Vagina (tissue), 2 donors: ENCODE results near the gene LRRC8E. TPM values are rescaled to one million over a fixed set of nuclear protein-coding genes. Genes with fewer than 3 reads are reported as not detected.

Source experiments
- DNase-seq, 2 donors: peaks; one replicate each; pipeline ENCODE4 v3.0.0-alpha.2; 2017; ENCODE audit errors: extremely low spot score in 2 of 2
- H3K27ac ChIP-seq: fragments of 200-600 bp; sonication (generic); one replicate; pipeline ENCODE4 v1.5.1; 2019
- H3K27me3 ChIP-seq: fragments of 200-600 bp; sonication (generic); one replicate; pipeline ENCODE4 v1.5.1; 2019
- H3K36me3 ChIP-seq, 2 donors: fragments of 200-600 bp; sonication (generic); one replicate each; pipeline ENCODE4 v1.5.1; 2017 to 2019
- H3K4me1 ChIP-seq: fragments of 200-600 bp; sonication (generic); one replicate; pipeline ENCODE4 v1.5.1; 2019
- H3K4me3 ChIP-seq, 2 donors: fragments of 200-600 bp; sonication (generic); 1 replicate in 1 of 2; 2 replicates in 1 of 2; pipeline ENCODE4 v1.5.1; 2016 to 2019
- H3K9me3 ChIP-seq: fragments of 200-600 bp; sonication (generic); one replicate; pipeline ENCODE4 v1.5.1; 2019
- POLR2A ChIP-seq, 2 donors: fragments of 450-650 bp; IDR thresholded peaks; one replicate each; pipeline ENCODE4 v1.6.1; 2017; ENCODE audit warnings: antibody characterized with exemption in 2 of 2, mild to moderate bottlenecking in 2 of 2, moderate library complexity in 2 of 2
- POLR2AphosphoS5 ChIP-seq, 2 donors: sonication (generic); formaldehyde crosslinking; IDR thresholded peaks; one replicate each; pipeline ENCODE4 v1.9.0; 2017; ENCODE audit warnings: antibody characterized with exemption in 2 of 2, mild to moderate bottlenecking in 2 of 2, low read depth in 1 of 2; ENCODE audit not compliant: insufficient read depth in 1 of 2
- intact Hi-C: fragments of 100-400 bp; cut with DNase I; formaldehyde crosslinking; loops from one replicate; pipeline ENCODE4 v1.15.1; 2023
- total RNA-seq: library from RNA; depleted of rRNA; stranded (reverse); fragments of >200 nt; gene quantifications from one replicate; pipeline ENCODE4 v1.2.3, GENCODE V29; 2016
- TF ChIP-seq, protein P1 (sequence below), 3 experiments: fragments of 450-650 bp in 2 of 3; fragments of 200-600 bp in 1 of 3; sonication (generic) in 1 of 3; IDR thresholded peaks; one replicate each; pipeline ENCODE4 v1.5.1; 2017 to 2019; ENCODE audit warnings: antibody characterized with exemption in 3 of 3, mild to moderate bottlenecking in 2 of 3, moderate library complexity in 2 of 3

LRRC8E gene
- total RNA-seq, 1 donor from 2014 or later, result 6.6 TPM

DNA sequence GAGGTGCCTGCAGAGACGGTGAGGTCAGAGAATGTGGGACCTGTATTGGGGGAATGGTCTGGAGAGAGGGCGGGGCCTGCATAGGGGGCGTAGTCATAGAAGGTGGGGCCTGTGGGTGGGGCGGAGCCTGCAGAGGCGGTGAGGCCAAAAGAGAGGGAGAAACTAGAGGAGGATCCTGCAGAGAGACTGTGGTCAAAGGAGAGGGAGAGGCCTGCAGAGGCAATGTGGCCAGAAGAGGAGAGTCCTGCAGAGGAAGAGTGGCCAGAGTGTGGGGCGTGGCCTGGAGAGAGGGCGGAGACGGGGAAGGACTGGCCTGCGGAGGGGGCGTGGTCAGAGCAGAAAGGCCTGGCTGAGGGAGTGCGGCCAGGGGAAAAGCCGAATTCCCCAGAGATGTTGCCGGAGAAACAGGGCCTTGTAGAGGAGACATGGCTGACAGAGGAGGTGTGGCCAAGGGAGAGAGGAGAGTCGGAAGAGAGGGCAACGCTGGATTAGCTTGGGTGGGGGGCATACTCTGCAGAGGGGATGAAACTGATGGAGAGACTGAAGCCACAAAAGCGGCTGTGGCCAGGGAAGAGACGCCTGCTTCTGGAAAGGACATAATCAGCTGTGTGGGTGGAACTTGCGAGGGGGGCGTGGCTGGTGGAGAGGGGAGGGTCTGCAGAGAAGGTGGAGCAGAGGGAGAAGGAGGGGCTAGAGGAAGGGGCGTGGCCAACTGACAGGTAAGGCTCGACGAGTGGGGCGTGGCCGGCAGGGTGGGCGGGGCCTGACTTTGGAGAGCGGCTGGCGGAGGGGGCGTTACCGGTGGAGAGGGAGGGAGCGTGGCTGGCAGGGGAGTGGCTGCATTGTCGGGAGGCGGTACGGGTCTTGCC lies 16.6 kb upstream of the LRRC8E start:
- no peak for DNase-seq
- Histone ChIP-seq H3K27me3 (no peaks in the 10 kb centered on the region), H3K36me3 (no peaks in the 10 kb centered on the region), H3K9me3 (no peaks in the 10 kb centered on the region), H3K4me3 (peak overlapping the region in 1 of 2 donors; percentile 19), H3K4me1 (peaks cover 60% of the 10 kb centered on the region), H3K27ac (no peak overlapping the region)
- intact Hi-C loops, result no loop called here
- TF ChIP-seq POLR2A (IDR thresholded peaks at IDR 0.05), result no peak
- TF ChIP-seq, protein P1, sequence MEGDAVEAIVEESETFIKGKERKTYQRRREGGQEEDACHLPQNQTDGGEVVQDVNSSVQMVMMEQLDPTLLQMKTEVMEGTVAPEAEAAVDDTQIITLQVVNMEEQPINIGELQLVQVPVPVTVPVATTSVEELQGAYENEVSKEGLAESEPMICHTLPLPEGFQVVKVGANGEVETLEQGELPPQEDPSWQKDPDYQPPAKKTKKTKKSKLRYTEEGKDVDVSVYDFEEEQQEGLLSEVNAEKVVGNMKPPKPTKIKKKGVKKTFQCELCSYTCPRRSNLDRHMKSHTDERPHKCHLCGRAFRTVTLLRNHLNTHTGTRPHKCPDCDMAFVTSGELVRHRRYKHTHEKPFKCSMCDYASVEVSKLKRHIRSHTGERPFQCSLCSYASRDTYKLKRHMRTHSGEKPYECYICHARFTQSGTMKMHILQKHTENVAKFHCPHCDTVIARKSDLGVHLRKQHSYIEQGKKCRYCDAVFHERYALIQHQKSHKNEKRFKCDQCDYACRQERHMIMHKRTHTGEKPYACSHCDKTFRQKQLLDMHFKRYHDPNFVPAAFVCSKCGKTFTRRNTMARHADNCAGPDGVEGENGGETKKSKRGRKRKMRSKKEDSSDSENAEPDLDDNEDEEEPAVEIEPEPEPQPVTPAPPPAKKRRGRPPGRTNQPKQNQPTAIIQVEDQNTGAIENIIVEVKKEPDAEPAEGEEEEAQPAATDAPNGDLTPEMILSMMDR (IDR thresholded peaks at IDR 0.05), result no peak
- no peak for TF ChIP-seq POLR2AphosphoS5 (IDR thresholded peaks at IDR 0.05; ENCODE audit: insufficient read depth in 1 of 2, low read depth in 1 of 2)

DNA sequence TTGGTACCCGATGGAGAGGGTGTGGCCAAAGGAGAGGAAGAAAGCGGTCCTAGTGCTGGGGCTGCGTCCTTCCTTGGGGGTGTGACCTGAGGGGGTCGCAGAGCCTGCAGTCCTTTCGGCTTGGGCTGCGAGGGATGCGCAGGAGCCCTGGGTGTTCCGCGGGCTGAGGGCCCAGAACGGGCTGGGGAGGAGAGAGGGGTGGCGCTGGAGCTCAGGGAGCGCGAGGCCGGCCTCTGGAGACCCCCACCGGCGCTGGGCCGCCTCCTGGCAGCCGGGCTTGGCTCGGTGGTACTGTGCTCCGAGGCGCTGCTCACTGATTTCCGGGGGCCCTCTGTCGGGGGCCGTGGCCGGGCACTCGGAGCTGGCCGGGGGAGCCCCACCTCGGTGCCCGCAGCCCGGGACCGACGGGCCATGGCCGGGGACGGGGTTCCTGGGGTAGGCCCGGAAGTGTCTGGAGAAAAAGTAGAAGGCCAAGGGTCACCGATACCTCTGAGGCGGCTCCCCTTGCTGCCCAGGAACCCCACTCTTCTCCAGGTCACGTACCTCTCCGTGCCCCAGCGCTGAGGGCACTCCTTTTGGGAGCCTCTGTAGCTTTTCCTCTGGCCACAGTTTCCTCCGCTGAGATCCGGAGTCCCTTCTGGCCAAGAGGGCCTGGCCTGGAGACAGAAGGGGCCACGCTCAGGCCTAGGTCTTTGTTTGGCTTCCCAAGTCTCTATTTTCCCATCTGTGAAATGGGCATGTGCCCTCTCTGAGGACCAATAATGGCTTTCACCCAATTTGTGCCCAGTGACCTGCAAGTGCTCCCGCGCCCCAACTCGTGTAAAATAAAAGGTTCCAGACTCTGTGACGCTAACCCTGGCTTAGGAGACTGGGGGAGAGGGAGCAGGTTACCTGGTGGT lies 15.8 kb upstream of the LRRC8E start:
- intact Hi-C loops, result no loop called here
- Histone ChIP-seq H3K27me3 (no peaks in the 10 kb centered on the region), H3K4me3 (peak overlapping the region in 1 of 2 donors; percentile 19)

DNA sequence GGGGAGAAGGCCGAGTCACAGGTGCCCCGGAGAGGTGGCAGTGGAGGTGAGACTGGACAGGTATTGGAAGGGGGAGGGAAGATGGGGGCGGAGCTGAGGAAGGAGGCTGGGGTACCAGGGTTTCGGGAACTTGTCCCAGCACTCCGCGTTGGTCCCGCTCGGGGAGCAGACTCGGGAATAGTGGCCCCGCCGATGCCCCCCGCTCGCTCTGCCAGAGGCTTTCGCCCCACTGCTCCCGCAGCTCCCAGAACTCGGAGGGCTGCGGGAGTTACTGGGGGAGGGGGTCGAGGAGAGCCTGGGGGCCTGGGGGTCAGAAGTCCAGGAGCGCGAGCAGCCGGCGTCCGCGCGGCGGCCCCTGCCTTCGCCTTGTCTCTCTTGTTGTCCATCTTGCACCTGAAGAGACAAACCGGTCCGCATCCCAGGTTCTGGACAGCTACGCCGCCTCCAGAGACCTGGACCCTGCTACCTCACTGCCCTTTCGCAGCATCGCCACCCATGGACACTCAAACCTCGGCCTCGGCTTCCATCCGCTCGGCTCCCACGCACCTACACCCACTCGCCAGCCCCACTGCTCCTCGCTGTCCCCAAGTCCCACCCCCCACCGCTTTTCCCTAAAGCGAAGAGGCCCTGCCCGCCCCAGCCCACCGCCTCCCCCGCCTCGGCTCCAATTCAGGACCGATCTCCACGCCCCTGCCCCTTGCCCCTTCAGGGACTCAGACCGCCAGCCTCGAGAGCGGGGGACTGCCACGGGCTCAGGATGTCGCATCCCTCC lies 14.8 kb upstream of the LRRC8E start:
- H3K4me1 ChIP-seq, result peaks cover 56% of the 10 kb centered on the region
- no peaks in the 10 kb centered on the region for H3K9me3 ChIP-seq
- H3K36me3 ChIP-seq, result no peaks in the 10 kb centered on the region
- H3K27me3 ChIP-seq, result no peaks in the 10 kb centered on the region
- intact Hi-C loops, result no loop called here
- no peak for DNase-seq
- H3K27ac ChIP-seq, result no peak overlapping the region
- TF ChIP-seq, protein P1 (IDR thresholded peaks at IDR 0.05), result no peak
- TF ChIP-seq POLR2AphosphoS5 (IDR thresholded peaks at IDR 0.05; ENCODE audit: insufficient read depth in 1 of 2, low read depth in 1 of 2) (no peak), POLR2A (IDR thresholded peaks at IDR 0.05) (no peak)
- peak overlapping the region in 1 of 2 donors; percentile 33 for H3K4me3 ChIP-seq

More for the DNA sequence above, 15.8 kb upstream of the LRRC8E start:
- TF ChIP-seq, protein P1 (IDR thresholded peaks at IDR 0.05), result no peak
- H3K9me3 ChIP-seq, result no peaks in the 10 kb centered on the region
- DNase-seq, result no peak
- H3K36me3 ChIP-seq, result no peaks in the 10 kb centered on the region
- peaks cover 60% of the 10 kb centered on the region for H3K4me1 ChIP-seq
- H3K27ac ChIP-seq, result no peak overlapping the region

DNA sequence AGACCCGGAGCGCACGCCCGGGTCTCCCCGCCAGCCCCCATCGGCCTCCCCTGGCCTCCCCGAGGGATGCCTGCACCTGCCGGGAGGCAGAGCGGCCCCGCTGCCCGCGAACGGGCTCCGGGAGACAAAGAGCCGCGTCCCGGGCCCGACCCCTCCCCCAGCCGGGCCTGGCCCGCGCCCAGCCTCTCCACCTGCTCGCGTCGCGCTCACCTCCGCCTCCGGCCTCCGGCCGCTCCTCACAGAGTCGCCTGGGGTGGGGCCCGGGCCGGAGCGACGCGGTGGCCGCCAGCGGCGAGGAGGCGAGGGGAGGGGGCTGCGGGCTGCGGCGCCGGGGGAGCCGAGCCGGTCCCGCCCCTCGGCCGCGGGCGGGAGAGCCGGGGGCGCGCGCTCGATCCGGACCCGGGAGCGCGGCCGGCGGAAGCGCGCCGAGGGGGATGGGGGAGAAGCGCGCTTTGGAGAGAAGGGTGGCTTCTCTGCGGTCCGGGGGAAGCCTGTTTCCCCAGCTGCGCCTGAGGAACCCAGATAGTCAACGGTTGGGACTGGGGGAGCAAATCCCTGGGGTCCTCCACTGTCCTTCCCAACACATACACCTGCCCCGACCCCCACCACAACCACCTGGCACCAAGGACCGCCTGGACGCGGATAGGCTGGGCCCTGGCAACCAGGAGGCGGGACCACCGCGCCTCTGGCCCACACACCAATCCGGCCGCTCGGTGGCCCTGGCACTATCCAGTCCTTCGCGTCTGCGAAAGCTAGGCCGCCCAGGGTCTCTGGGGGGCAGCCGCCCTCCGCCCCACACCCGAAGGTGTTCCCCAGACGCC lies 14.0 kb upstream of the LRRC8E start, which contains the start of gene PRR36:
TSS of gene PRR36 (minus strand) at position 315 of the 821 bp plus-strand sequence. CDS start 701 bp downstream, outside the sequence.
- DNase-seq, result no peak
- H3K27ac ChIP-seq, result no peak within 1 kb of the TSS
- H3K4me1 ChIP-seq, result peaks cover 51% of the 10 kb centered on the region
- H3K36me3 ChIP-seq, result no peaks in the 10 kb centered on the region
- no peaks in the 10 kb centered on the region for H3K9me3 ChIP-seq
- peak within 1 kb of the TSS in 1 of 2 donors; percentile 33 for H3K4me3 ChIP-seq
- H3K27me3 ChIP-seq, result no peaks in the 10 kb centered on the region
- TF ChIP-seq POLR2AphosphoS5 (IDR thresholded peaks at IDR 0.05; ENCODE audit: insufficient read depth in 1 of 2, low read depth in 1 of 2), result no peak
- no peak for TF ChIP-seq POLR2A (IDR thresholded peaks at IDR 0.05)
- TF ChIP-seq, protein P1 (IDR thresholded peaks at IDR 0.05), result no peak
- intact Hi-C loops, result no loop called here
